Activated T-cell treated with anti-CD3 and anti-CD28 coated beads, Interleukin-2, amount 50 U/mL, for 24 hours (primary cell): Measurements from ENCODE around the gene CPED1.

ENCODE experiments used
- DNase-seq: peaks from one replicate; pipeline ENCODE4 v3.0.0-alpha.2; 2020
- H3K27ac Mint-ChIP-seq: 2 replicates; pipeline ENCODE4 v1.8.0; 2020; ENCODE audit warnings: mild to moderate bottlenecking, mixed read lengths
- H3K27me3 Mint-ChIP-seq: 2 replicates; pipeline ENCODE4 v1.8.0; 2020; ENCODE audit warnings: mixed read lengths
- H3K36me3 Mint-ChIP-seq: 2 replicates; pipeline ENCODE4 v1.8.0; 2020; ENCODE audit warnings: low read depth, mixed read lengths
- H3K4me1 Mint-ChIP-seq: 2 replicates; pipeline ENCODE4 v1.8.0; 2020; ENCODE audit warnings: low read depth, mixed read lengths
- H3K4me3 Mint-ChIP-seq: 2 replicates; pipeline ENCODE4 v1.8.0; 2020; ENCODE audit warnings: mild to moderate bottlenecking, moderate library complexity, mixed read lengths
- H3K9me3 Mint-ChIP-seq: 2 replicates; pipeline ENCODE4 v1.8.0; 2020; ENCODE audit warnings: mixed read lengths

CPED1 gene

DNA sequence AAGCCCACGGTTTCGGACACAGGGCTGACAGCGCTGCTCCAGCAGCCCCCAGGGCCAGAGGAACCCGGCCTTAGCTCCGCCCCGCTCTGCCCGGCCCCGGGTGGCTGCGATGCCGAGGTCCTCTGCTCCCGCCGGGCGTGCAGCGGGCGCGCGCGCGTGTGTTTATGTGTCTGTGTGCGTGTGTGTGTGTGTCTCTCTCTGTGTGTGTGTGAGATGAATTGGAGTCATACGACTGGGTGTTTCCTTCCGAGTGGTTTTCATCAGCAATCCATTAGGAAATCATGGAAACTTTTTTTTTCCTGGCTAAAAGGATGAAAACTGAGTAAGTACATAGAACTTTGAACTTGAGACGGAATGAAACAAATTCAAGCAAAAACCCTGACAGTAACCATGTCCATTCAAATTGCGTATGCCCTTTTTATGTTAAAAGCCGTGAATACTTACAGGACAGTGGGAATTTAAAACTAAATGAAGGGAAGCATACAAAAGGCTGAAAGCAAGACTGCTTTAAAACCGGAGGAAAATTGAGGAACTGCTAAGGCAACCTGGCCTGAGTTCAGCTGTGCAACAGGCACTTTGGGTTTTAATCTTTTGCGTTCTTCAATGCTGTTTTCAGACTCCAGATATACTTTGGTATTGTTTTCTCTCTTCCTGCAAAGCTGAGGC, at the start of gene CPED1:
TSS of gene CPED1 (plus strand) at position 121 of the 666 bp plus-strand sequence. CDS start 911 bp downstream, outside the sequence.
- DNase-seq, result peak; percentile 50
- peaks cover 66% of the 10 kb centered on the region for H3K27me3 Mint-ChIP-seq
- H3K4me1 Mint-ChIP-seq, result peaks cover 18% of the 10 kb centered on the region
- no peak within 1 kb of the TSS for H3K27ac Mint-ChIP-seq
- H3K9me3 Mint-ChIP-seq, result no peaks in the 10 kb centered on the region
- H3K36me3 Mint-ChIP-seq, result no peaks in the 10 kb centered on the region
- peak within 1 kb of the TSS; percentile 73 for H3K4me3 Mint-ChIP-seq

GRCh38 chr7:120939345-120939744, 49.2 kb upstream of the CPED1 start:
- H3K9me3 Mint-ChIP-seq, result no peaks in the 10 kb centered on the region
- H3K4me1 Mint-ChIP-seq, result no peaks in the 10 kb centered on the region
- no peak for DNase-seq
- H3K4me3 Mint-ChIP-seq, result no peak overlapping the region
- no peaks in the 10 kb centered on the region for H3K27me3 Mint-ChIP-seq
- no peak overlapping the region for H3K27ac Mint-ChIP-seq
- no peaks in the 10 kb centered on the region for H3K36me3 Mint-ChIP-seq

DNA sequence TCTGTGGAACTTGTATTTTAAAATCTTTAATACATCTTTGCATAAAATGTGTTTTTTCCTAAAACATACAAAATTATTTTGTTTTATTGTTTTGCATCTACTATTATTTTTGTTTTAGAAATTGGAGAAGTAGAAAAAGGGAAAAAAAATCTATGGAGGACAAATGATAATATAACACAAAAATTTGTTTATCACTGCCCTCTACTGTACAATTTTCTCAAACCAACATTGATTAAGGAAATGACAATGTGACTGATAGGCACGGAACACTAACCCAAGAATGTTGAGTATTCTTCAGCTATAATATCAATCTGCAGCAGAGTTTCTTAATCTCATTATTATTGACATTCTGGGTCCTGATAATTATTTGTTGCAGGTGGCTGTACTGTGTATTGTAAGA, 47.4 kb upstream of the CPED1 start:
- no peak for DNase-seq
- Mint-ChIP-seq H3K4me1 (no peaks in the 10 kb centered on the region), H3K36me3 (no peaks in the 10 kb centered on the region), H3K27ac (no peak overlapping the region), H3K9me3 (no peaks in the 10 kb centered on the region), H3K4me3 (no peak overlapping the region), H3K27me3 (peaks cover 6% of the 10 kb centered on the region)

GRCh38 chr7:120941856-120942255, 46.7 kb upstream of the CPED1 start:
- H3K4me3 Mint-ChIP-seq, result no peak overlapping the region
- H3K27me3 Mint-ChIP-seq, result peaks cover 14% of the 10 kb centered on the region
- no peak overlapping the region for H3K27ac Mint-ChIP-seq

GRCh38 chr7:120942861-120943260, 45.6 kb upstream of the CPED1 start:
- no peak overlapping the region for H3K4me3 Mint-ChIP-seq
- no peaks in the 10 kb centered on the region for H3K36me3 Mint-ChIP-seq
- H3K9me3 Mint-ChIP-seq, result no peaks in the 10 kb centered on the region
- H3K27ac Mint-ChIP-seq, result no peak overlapping the region
- H3K4me1 Mint-ChIP-seq, result no peaks in the 10 kb centered on the region
- DNase-seq, result no peak
- H3K27me3 Mint-ChIP-seq, result peaks cover 17% of the 10 kb centered on the region

More at GRCh38 chr7:120941856-120942255, 46.7 kb upstream of the CPED1 start:
- Mint-ChIP-seq H3K9me3 (no peaks in the 10 kb centered on the region), H3K4me1 (no peaks in the 10 kb centered on the region), H3K36me3 (no peaks in the 10 kb centered on the region)
- no peak for DNase-seq

DNA sequence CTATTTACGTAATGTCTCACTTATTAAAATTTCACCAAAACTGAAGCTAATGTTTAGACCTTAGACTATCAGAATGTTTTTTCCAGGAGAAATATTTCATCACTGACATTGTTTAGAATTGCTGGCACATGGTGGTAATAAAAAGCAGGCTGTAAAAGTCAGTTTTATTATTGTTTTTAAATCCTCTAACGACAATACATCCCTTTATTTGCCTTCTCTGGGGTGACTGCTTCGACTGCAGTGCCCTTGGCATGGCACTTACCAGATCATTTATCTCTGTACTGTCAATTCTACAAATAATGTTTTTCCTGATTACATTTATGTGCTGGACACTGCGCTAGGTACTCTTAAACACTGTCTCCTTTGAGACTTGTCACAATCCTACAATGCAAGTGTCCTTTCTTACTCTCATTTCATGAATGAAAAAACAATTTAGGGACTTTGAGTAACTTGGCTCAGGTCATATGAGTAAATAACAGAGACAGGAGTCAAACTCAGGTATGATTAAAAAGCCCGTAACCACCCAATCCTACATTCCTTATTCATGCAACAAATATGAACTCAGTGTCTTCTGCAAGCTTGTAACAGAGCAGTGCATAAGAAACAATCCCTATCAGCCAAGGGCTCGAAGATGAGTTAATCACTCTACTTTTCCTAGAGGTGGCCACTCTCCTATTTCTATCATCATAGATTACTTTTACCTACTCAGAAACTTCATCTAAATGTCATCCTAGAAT, 43.5 kb upstream of the CPED1 start:
- Mint-ChIP-seq H3K4me1 (peaks cover 8% of the 10 kb centered on the region), H3K4me3 (no peak overlapping the region), H3K27me3 (peaks cover 22% of the 10 kb centered on the region), H3K27ac (no peak overlapping the region), H3K36me3 (no peaks in the 10 kb centered on the region), H3K9me3 (no peaks in the 10 kb centered on the region)
- DNase-seq, result no peak

GRCh38 chr7:120947980-120948379, 40.5 kb upstream of the CPED1 start:
- Mint-ChIP-seq H3K9me3 (no peaks in the 10 kb centered on the region), H3K27me3 (peaks cover 22% of the 10 kb centered on the region), H3K4me3 (no peak overlapping the region), H3K4me1 (peaks cover 19% of the 10 kb centered on the region), H3K36me3 (peaks cover 17% of the 10 kb centered on the region), H3K27ac (no peak overlapping the region)
- no peak for DNase-seq

DNA sequence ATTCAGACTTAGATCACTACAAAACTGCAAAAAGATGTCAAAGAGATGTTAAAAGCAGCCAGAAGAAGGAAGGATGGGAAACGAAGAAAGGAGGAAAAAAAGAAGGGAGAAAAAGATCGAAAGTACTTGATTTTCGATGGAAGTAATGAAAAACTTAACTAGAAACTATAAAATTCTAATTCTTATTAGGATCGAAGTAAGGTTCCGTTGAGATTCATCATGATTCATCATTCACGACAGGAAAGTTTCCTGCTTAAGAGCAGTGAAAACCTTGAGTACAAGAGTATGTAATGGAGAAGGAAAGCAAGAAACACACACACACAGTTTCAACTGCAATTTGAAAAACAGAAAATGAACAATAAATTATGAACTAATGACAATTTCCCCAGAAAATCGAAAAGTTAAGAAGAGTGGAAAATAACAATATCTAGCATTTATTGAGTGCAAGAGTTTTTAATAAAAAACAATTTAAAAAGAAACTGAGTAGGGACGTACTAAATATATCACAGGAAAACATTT, 39.1 kb upstream of the CPED1 start:
- H3K27ac Mint-ChIP-seq, result peak overlapping the region; percentile 10
- no peak for DNase-seq
- peaks cover 22% of the 10 kb centered on the region for H3K27me3 Mint-ChIP-seq
- peaks cover 21% of the 10 kb centered on the region for H3K4me1 Mint-ChIP-seq
- H3K36me3 Mint-ChIP-seq, result peaks cover 31% of the 10 kb centered on the region
- no peaks in the 10 kb centered on the region for H3K9me3 Mint-ChIP-seq
- peak overlapping the region; percentile 95 for H3K4me3 Mint-ChIP-seq

DNA sequence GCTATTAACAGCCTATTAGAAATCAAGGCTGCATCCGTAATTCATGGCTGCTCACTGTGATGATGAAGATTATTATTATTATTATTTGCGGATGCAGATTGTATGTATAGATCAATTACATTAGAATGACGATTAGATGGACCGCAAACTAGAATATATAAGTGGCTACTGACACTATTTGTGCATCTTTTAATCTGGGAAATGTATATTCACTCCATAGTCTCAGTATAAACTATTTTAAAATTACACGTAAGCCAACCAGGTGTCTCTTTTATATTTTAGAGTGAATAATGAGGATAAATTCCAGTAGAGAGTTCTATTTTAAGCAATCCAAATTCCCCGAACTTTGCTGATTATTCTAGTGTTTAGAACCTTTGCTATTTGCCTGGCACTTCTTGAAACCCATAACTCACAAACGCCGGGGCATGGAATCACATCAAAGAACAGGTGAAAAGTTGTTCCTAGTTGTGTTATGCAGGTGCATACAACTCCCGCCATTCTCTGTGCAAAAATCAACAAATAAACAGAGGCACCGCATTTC, 38.4 kb upstream of the CPED1 start:
- peak overlapping the region; percentile 99 for H3K27ac Mint-ChIP-seq
- peak overlapping the region; percentile 95 for H3K4me3 Mint-ChIP-seq
- H3K9me3 Mint-ChIP-seq, result no peaks in the 10 kb centered on the region
- DNase-seq, result no peak
- peaks cover 37% of the 10 kb centered on the region for H3K36me3 Mint-ChIP-seq
- H3K4me1 Mint-ChIP-seq, result peaks cover 23% of the 10 kb centered on the region
- peaks cover 22% of the 10 kb centered on the region for H3K27me3 Mint-ChIP-seq

GRCh38 chr7:120950539-120951308, 37.8 kb upstream of the CPED1 start, which contains the start of gene ING3:
ING3 (plus strand) TSS chr7:120950777; CDS start chr7:120950897, 120 bp downstream.
- Mint-ChIP-seq H3K27me3 (peaks cover 19% of the 10 kb centered on the region), H3K27ac (peak within 1 kb of the TSS; percentile 99), H3K4me3 (peak within 1 kb of the TSS; percentile 95), H3K9me3 (no peaks in the 10 kb centered on the region), H3K36me3 (peaks cover 43% of the 10 kb centered on the region), H3K4me1 (peaks cover 28% of the 10 kb centered on the region)
- DNase-seq, result peak; percentile 100

GRCh38 chr7:120951309-120951699, 37.2 kb upstream of the CPED1 start:
- peak overlapping the region; percentile 99 for H3K27ac Mint-ChIP-seq
- peaks cover 34% of the 10 kb centered on the region for H3K4me1 Mint-ChIP-seq
- peaks cover 49% of the 10 kb centered on the region for H3K36me3 Mint-ChIP-seq
- peak overlapping the region; percentile 95 for H3K4me3 Mint-ChIP-seq
- peaks cover 14% of the 10 kb centered on the region for H3K27me3 Mint-ChIP-seq
- H3K9me3 Mint-ChIP-seq, result no peaks in the 10 kb centered on the region
- no peak for DNase-seq

DNA sequence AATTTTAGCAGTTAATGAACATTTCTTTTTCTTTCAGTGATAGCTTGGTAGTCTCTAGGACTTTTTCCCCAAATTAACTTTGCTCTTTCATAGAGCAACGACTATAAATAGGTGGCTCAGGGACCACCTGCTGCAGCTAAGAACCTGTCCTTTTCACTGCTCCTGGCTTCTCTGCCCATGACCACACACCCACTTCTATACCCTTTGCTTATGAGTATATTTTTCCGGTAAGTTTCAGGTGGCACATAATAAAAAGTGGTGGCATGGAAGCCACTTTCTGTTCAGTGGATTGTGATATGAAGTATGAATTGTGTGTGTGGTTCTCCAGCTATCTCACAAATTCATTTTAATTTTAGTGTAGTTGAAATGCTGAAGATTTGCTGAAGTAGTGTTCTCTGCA, 36.7 kb upstream of the CPED1 start:
- Mint-ChIP-seq H3K27ac (peak overlapping the region; percentile 99), H3K9me3 (no peaks in the 10 kb centered on the region), H3K4me1 (peaks cover 34% of the 10 kb centered on the region), H3K4me3 (peak overlapping the region; percentile 95), H3K36me3 (peaks cover 55% of the 10 kb centered on the region), H3K27me3 (peaks cover 8% of the 10 kb centered on the region)
- no peak for DNase-seq

- Mint-ChIP-seq H3K4me1 (peaks cover 39% of the 10 kb centered on the region), H3K4me3 (no peak overlapping the region), H3K27me3 (no peaks in the 10 kb centered on the region), H3K36me3 (peaks cover 84% of the 10 kb centered on the region), H3K9me3 (no peaks in the 10 kb centered on the region), H3K27ac (peak overlapping the region; percentile 83)
- no peak for DNase-seq
Measured at GRCh38 chr7:120955577-120956149, 32.8 kb upstream of the CPED1 start.

- Mint-ChIP-seq H3K4me1 (peaks cover 35% of the 10 kb centered on the region), H3K9me3 (no peaks in the 10 kb centered on the region), H3K27ac (peak overlapping the region; percentile 5), H3K27me3 (no peaks in the 10 kb centered on the region), H3K4me3 (no peak overlapping the region), H3K36me3 (peaks cover 73% of the 10 kb centered on the region)
- no peak for DNase-seq
Measured at GRCh38 chr7:120959929-120960484, 28.5 kb upstream of the CPED1 start.
